ENCODE results near the gene TSPAN5.

Gene TSPAN5

GRCh38 chr4:98527534-98528269 is 130.7 kb downstream of the TSPAN5 start:
- H3K4me2 ChIP-seq (ENCODE audit: low read depth, low read length, poor library complexity, severe bottlenecking) = no peak overlapping the region
- peaks cover 14% of the 10 kb centered on the region for H3K4me1 ChIP-seq (ENCODE audit: insufficient read depth, low read length, poor library complexity, severe bottlenecking)
- no peaks in the 10 kb centered on the region for H3K9me2 ChIP-seq (replicated peaks; ENCODE audit: low read depth, low read length)
- no peaks in the 10 kb centered on the region for H4K20me1 ChIP-seq (ENCODE audit: insufficient read depth, low read length, poor library complexity, severe bottlenecking)
- H3K79me2 ChIP-seq (ENCODE audit: insufficient read depth, low read length) = no peaks in the 10 kb centered on the region; the same call in 1 of the 2 replicates
- H3K36me3 ChIP-seq (ENCODE audit: insufficient read depth, low read length) = no peaks in the 10 kb centered on the region
- TF ChIP-seq EZH2phosphoT487 (IDR thresholded peaks at IDR 0.05; ENCODE audit: borderline replicate concordance) (no peak), CTCF (conservative IDR thresholded peaks at IDR 0.05; ENCODE audit: low read length) (no peak)
- no peaks in the 10 kb centered on the region for H3K27me3 ChIP-seq (ENCODE audit: insufficient read depth, low read length, poor library complexity, severe bottlenecking)
- H3K9me3 ChIP-seq (ENCODE audit: insufficient read depth, low read depth, low read length) = no peaks in the 10 kb centered on the region
- no peak overlapping the region for H2AFZ ChIP-seq (ENCODE audit: low read length)
- no peaks in the 10 kb centered on the region for H3F3A ChIP-seq (ENCODE audit: low read depth)
- H3K4me3 ChIP-seq (ENCODE audit: low read length, poor library complexity, severe bottlenecking) = no peak overlapping the region
- H3K9ac ChIP-seq (ENCODE audit: low read depth, low read length, poor library complexity, severe bottlenecking) = no peak overlapping the region

- H3K27me3 ChIP-seq (ENCODE audit: insufficient read depth, low read length, poor library complexity, severe bottlenecking) = no peaks in the 10 kb centered on the region
- peaks cover 23% of the 10 kb centered on the region for H3K4me1 ChIP-seq (ENCODE audit: insufficient read depth, low read length, poor library complexity, severe bottlenecking)
- no peaks in the 10 kb centered on the region for H3F3A ChIP-seq (ENCODE audit: low read depth)
- H3K36me3 ChIP-seq (ENCODE audit: insufficient read depth, low read length) = no peaks in the 10 kb centered on the region
- no peaks in the 10 kb centered on the region for H3K9me2 ChIP-seq (replicated peaks; ENCODE audit: low read depth, low read length)
- no peak overlapping the region for H3K4me2 ChIP-seq (ENCODE audit: low read depth, low read length, poor library complexity, severe bottlenecking)
- no peaks in the 10 kb centered on the region for H3K9me3 ChIP-seq (ENCODE audit: insufficient read depth, low read depth, low read length)
- H3K4me3 ChIP-seq (ENCODE audit: low read length, poor library complexity, severe bottlenecking) = no peak overlapping the region
- H2AFZ ChIP-seq (ENCODE audit: low read length) = no peak overlapping the region
- no peaks in the 10 kb centered on the region for H4K20me1 ChIP-seq (ENCODE audit: insufficient read depth, low read length, poor library complexity, severe bottlenecking)
- no peak overlapping the region for H3K9ac ChIP-seq (ENCODE audit: low read depth, low read length, poor library complexity, severe bottlenecking)
- TF ChIP-seq EZH2phosphoT487 (IDR thresholded peaks at IDR 0.05; ENCODE audit: borderline replicate concordance) (no peak), CTCF (conservative IDR thresholded peaks at IDR 0.05; ENCODE audit: low read length) (no peak)
- H3K79me2 ChIP-seq (ENCODE audit: insufficient read depth, low read length) = peaks cover 7% of the 10 kb centered on the region; the same call in 1 of the 2 replicates
Measured at GRCh38 chr4:98524230-98524629, 134.2 kb downstream of the TSPAN5 start.

- H3K4me1 ChIP-seq (ENCODE audit: insufficient read depth, low read length, poor library complexity, severe bottlenecking) = peaks cover 18% of the 10 kb centered on the region
- no peak for TF ChIP-seq EZH2phosphoT487 (IDR thresholded peaks at IDR 0.05; ENCODE audit: borderline replicate concordance)
- TF ChIP-seq CTCF (conservative IDR thresholded peaks at IDR 0.05; ENCODE audit: low read length) = no peak
Measured at GRCh38 chr4:98522636-98523395, 135.6 kb downstream of the TSPAN5 start.

More at GRCh38 chr4:98522636-98523395, 135.6 kb downstream of the TSPAN5 start:
- Histone ChIP-seq H3K9me3 (ENCODE audit: insufficient read depth, low read depth, low read length) (no peaks in the 10 kb centered on the region), H3F3A (ENCODE audit: low read depth) (no peaks in the 10 kb centered on the region), H3K36me3 (ENCODE audit: insufficient read depth, low read length) (no peaks in the 10 kb centered on the region), H2AFZ (ENCODE audit: low read length) (no peak overlapping the region), H3K9me2 (replicated peaks; ENCODE audit: low read depth, low read length) (no peaks in the 10 kb centered on the region), H4K20me1 (ENCODE audit: insufficient read depth, low read length, poor library complexity, severe bottlenecking) (no peaks in the 10 kb centered on the region), H3K79me2 (ENCODE audit: insufficient read depth, low read length) (peaks cover 12% of the 10 kb centered on the region; the same call in 1 of the 2 replicates), H3K27me3 (ENCODE audit: insufficient read depth, low read length, poor library complexity, severe bottlenecking) (no peaks in the 10 kb centered on the region), H3K4me2 (ENCODE audit: low read depth, low read length, poor library complexity, severe bottlenecking) (no peak overlapping the region), H3K9ac (ENCODE audit: low read depth, low read length, poor library complexity, severe bottlenecking) (no peak overlapping the region), H3K4me3 (ENCODE audit: low read length, poor library complexity, severe bottlenecking) (no peak overlapping the region)
